H1 (cell line): ENCODE results near the gene TCFL5.

Experiments
- ATF3 ChIP-seq: IDR thresholded peaks from 2 replicates; pipeline ENCODE4 v1.6.1; 2011; ENCODE audit warnings: low read depth, mild to moderate bottlenecking, low read length; ENCODE audit not compliant: insufficient read depth
- CBX5 ChIP-seq: fragments of 300-800, 300-1000 bp; sonication (generic); IDR thresholded peaks from 2 replicates; pipeline ENCODE4 v1.7.1; 2016; ENCODE audit warnings: antibody characterized with exemption, low read length, low read depth
- CTCF ChIP-seq, 3 experiments: IDR thresholded peaks; 1 replicate in 2 of 3; 2 replicates in 1 of 3; pipeline versions ENCODE4 v1.5.1 to v1.6.1; 2011; ENCODE audit warnings: low read length in 3 of 3, mild to moderate bottlenecking in 3 of 3, inconsistent platforms in 2 of 3, low read depth in 1 of 3, moderate library complexity in 1 of 3; ENCODE audit not compliant: insufficient read depth in 1 of 3; ENCODE audit errors: control extremely low read depth in 1 of 3
- HDAC2 ChIP-seq, 2 experiments: fragments of 300-600 bp in 1 of 2; sonication (generic) in 1 of 2; IDR thresholded peaks; 2 replicates each; pipeline ENCODE4 v1.6.1; 2011 to 2012; ENCODE audit warnings: low read depth in 2 of 2, low read length in 2 of 2, mild to moderate bottlenecking in 2 of 2, moderate library complexity in 2 of 2, borderline replicate concordance in 1 of 2, inconsistent platforms in 1 of 2
- NANOG ChIP-seq: IDR thresholded peaks from 2 replicates; pipeline ENCODE4 v1.6.1; 2011; ENCODE audit warnings: low read length, low read depth, mild to moderate bottlenecking, inconsistent platforms; ENCODE audit not compliant: insufficient read depth, poor library complexity, severe bottlenecking
- POLR2A ChIP-seq, 2 experiments: IDR thresholded peaks; 1 replicate in 1 of 2; 2 replicates in 1 of 2; pipeline ENCODE4 v1.6.1; 2011; ENCODE audit warnings: low read depth in 2 of 2, low read length in 2 of 2, mild to moderate bottlenecking in 2 of 2; ENCODE audit errors: control extremely low read depth in 1 of 2
- POLR2AphosphoS5 ChIP-seq: IDR thresholded peaks from 2 replicates; pipeline ENCODE4 v1.6.1; 2011; ENCODE audit warnings: low read depth, low read length
- SIRT6 ChIP-seq: IDR thresholded peaks from one replicate; pipeline ENCODE4 v1.7.1; 2012; ENCODE audit warnings: low read length, inconsistent platforms
- TAF1 ChIP-seq: IDR thresholded peaks from 2 replicates; pipeline ENCODE4 v1.6.1; 2011; ENCODE audit warnings: mild to moderate bottlenecking, low read depth, low read length
- ZNF274 ChIP-seq: IDR thresholded peaks from 2 replicates; pipeline ENCODE4 v1.7.0; 2012; ENCODE audit warnings: low read length, borderline replicate concordance; ENCODE audit errors: extremely low read depth

- TF ChIP-seq POLR2A (IDR thresholded peaks at IDR 0.05; ENCODE audit: control extremely low read depth in 1 of 2, low read depth in 2 of 2, low read length in 2 of 2) (no peak), CTCF (IDR thresholded peaks at IDR 0.05; ENCODE audit: control extremely low read depth in 1 of 3, insufficient read depth in 1 of 3, low read depth in 1 of 3, low read length in 3 of 3) (no peak), POLR2AphosphoS5 (no peak), ATF3 (no peak), HDAC2 (IDR thresholded peaks at IDR 0.05; ENCODE audit: borderline replicate concordance in 1 of 2, low read depth in 2 of 2, low read length in 2 of 2) (no peak), SIRT6 (no peak), NANOG (no peak), ZNF274 (no peak), CBX5 (no peak), TAF1 (no peak)
These were observed 36.2 kb downstream of the TCFL5 start for GRCh38 chr20:62825333-62825985.
